Measurements from ENCODE around the gene ARHGAP18.

DNA sequence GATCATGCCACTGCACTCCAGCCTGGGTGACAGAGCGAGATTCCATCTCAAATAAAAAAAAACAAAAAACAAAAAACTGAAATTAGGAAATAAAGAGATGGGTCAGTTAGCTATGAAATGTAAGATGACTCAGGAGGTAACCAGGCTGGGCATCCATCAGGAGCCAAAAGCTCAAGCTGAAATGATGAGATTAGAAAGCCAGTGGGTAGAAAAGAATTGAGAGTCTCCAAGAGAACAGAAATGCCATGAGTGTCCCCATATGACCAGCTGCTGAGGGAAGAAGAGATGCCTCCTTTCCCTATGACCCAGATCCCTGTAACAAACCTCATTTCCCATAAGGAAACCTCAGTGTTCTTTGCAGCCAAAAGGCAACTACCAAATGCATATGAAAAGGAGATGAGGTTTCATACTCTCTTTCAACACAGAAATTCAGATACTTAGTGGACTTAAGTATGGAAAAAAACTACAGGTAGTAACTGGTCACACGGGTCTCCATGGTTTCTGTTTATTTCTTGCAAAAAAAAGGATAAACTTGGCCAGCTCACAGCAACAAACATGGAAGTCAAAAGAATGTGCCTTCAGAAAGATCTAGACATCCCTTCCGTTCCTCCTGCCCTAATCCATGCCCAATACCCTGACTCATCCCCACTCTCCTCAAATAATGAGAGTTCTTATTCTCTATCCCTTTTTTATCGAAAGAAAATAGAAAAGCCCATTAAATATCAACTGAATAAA lies 8.1 kb downstream of the ARHGAP18 start:
- TF ChIP-seq, protein P1, sequence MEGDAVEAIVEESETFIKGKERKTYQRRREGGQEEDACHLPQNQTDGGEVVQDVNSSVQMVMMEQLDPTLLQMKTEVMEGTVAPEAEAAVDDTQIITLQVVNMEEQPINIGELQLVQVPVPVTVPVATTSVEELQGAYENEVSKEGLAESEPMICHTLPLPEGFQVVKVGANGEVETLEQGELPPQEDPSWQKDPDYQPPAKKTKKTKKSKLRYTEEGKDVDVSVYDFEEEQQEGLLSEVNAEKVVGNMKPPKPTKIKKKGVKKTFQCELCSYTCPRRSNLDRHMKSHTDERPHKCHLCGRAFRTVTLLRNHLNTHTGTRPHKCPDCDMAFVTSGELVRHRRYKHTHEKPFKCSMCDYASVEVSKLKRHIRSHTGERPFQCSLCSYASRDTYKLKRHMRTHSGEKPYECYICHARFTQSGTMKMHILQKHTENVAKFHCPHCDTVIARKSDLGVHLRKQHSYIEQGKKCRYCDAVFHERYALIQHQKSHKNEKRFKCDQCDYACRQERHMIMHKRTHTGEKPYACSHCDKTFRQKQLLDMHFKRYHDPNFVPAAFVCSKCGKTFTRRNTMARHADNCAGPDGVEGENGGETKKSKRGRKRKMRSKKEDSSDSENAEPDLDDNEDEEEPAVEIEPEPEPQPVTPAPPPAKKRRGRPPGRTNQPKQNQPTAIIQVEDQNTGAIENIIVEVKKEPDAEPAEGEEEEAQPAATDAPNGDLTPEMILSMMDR (IDR thresholded peaks at IDR 0.05; ENCODE audit: low read depth, low read length, poor library complexity, severe bottlenecking) = no peak
- TF ChIP-seq EZH2phosphoT487 (IDR thresholded peaks at IDR 0.05; ENCODE audit: borderline replicate concordance, low read length) = no peak
